ENCODE data around the gene GJB5.

Gene GJB5

DNA sequence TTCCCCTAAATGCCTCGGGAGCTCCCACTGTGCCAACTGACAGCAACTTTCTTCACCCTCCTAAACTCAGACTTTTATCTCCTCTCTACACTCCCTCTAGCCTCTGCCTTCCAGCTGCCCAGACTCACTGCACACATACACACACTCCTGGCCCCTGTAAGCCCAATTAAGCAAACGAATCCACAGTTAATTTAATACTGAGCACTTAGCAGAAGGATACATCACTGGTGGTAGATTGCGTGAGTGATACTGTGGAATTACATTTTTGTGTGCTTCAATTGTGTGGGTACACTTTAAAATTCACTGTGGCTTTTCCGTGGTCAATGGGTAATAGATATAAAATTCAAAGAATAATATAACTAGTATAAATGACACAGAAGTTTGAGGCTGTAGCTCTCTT, 33.6 kb upstream of the GJB5 start:
- H4K20me1 ChIP-seq (ENCODE audit: insufficient read depth, low read length, poor library complexity, severe bottlenecking), result no peaks in the 10 kb centered on the region
- H3K9me3 ChIP-seq (ENCODE audit: insufficient read depth, low read depth, low read length), result no peaks in the 10 kb centered on the region
- no peaks in the 10 kb centered on the region for H3K9me2 ChIP-seq (replicated peaks; ENCODE audit: low read depth, low read length)
- no peak overlapping the region for H3K4me2 ChIP-seq (ENCODE audit: low read depth, low read length, poor library complexity, severe bottlenecking)
- TF ChIP-seq, protein P1, sequence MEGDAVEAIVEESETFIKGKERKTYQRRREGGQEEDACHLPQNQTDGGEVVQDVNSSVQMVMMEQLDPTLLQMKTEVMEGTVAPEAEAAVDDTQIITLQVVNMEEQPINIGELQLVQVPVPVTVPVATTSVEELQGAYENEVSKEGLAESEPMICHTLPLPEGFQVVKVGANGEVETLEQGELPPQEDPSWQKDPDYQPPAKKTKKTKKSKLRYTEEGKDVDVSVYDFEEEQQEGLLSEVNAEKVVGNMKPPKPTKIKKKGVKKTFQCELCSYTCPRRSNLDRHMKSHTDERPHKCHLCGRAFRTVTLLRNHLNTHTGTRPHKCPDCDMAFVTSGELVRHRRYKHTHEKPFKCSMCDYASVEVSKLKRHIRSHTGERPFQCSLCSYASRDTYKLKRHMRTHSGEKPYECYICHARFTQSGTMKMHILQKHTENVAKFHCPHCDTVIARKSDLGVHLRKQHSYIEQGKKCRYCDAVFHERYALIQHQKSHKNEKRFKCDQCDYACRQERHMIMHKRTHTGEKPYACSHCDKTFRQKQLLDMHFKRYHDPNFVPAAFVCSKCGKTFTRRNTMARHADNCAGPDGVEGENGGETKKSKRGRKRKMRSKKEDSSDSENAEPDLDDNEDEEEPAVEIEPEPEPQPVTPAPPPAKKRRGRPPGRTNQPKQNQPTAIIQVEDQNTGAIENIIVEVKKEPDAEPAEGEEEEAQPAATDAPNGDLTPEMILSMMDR (conservative IDR thresholded peaks at IDR 0.05; ENCODE audit: low read length), result no peak
- no peak for TF ChIP-seq EZH2phosphoT487 (IDR thresholded peaks at IDR 0.05; ENCODE audit: borderline replicate concordance)
- H3K9ac ChIP-seq (ENCODE audit: low read depth, low read length, poor library complexity, severe bottlenecking), result no peak overlapping the region
- H3K79me2 ChIP-seq (ENCODE audit: insufficient read depth, low read length), result no peaks in the 10 kb centered on the region
- no peaks in the 10 kb centered on the region for H3K36me3 ChIP-seq (ENCODE audit: insufficient read depth, low read length)
- no peak overlapping the region for H2AFZ ChIP-seq (ENCODE audit: low read length)
- H3K27me3 ChIP-seq (ENCODE audit: insufficient read depth, low read length, poor library complexity, severe bottlenecking), result peaks cover 5% of the 10 kb centered on the region
- H3F3A ChIP-seq (ENCODE audit: low read depth), result no peaks in the 10 kb centered on the region
- no peak overlapping the region for H3K4me3 ChIP-seq (ENCODE audit: low read length, poor library complexity, severe bottlenecking)
- no peaks in the 10 kb centered on the region for H3K4me1 ChIP-seq (ENCODE audit: insufficient read depth, low read length, poor library complexity, severe bottlenecking)

DNA sequence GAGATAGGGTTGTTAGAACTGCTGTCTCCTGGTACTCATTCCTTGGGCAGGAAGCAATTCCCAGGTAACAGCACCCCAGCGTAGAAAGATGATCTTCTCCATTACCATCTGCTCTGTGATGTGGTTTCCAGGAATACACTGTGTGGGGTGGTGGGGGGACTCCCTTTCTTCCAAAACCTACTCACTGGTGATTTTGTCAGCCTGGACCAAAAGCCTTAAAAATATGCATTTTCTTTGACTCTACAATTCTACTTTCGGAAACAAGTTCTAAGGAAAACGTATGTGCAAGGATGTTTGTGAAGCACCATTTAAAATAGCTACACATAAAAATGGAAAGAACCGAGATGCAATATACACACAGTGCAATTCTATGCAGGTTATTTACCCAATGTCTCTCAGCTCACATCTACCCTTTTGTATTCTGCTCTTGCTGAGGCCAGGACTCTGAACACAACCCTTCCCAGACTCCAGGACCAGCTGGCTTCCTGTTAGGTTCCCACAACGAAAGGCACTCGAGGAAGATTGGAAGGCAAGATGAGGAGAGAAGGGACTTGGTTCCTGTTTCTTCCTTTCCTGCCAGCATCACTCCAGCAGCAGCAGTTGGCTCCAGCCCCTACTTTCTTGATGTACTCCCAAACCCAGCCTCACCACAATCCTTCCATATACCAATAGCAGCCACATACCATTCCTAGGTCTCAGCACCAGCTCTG, 33.0 kb upstream of the GJB5 start:
- no peaks in the 10 kb centered on the region for H3K36me3 ChIP-seq (ENCODE audit: insufficient read depth, low read length)

DNA sequence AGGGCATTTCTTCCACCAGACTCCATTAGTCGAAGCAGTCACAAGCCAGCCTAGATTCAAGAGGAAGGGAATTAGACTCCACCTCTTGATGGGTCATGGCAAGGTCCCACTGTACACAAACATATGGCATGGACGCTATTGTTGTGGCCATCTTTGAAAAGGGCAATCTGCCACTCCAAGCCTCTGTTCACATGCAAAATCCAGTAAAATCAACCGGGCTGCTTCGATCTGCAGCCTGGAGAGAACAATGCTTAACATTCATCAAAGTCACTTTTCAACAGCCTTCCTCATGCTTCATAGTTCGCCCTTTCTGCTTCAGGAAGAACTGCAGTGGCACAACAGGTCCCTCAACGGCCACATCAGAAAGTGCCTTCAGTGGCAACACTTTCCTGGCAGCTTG, 28.0 kb upstream of the GJB5 start:
- Histone ChIP-seq H3K27me3 (ENCODE audit: insufficient read depth, low read length, poor library complexity, severe bottlenecking) (peaks cover 5% of the 10 kb centered on the region), H3K4me1 (ENCODE audit: insufficient read depth, low read length, poor library complexity, severe bottlenecking) (no peaks in the 10 kb centered on the region), H3K9ac (ENCODE audit: low read depth, low read length, poor library complexity, severe bottlenecking) (no peak overlapping the region), H3K9me2 (replicated peaks; ENCODE audit: low read depth, low read length) (no peaks in the 10 kb centered on the region), H3K4me2 (ENCODE audit: low read depth, low read length, poor library complexity, severe bottlenecking) (no peak overlapping the region), H3F3A (ENCODE audit: low read depth) (no peaks in the 10 kb centered on the region), H3K4me3 (ENCODE audit: low read length, poor library complexity, severe bottlenecking) (no peak overlapping the region), H2AFZ (ENCODE audit: low read length) (no peak overlapping the region), H3K79me2 (ENCODE audit: insufficient read depth, low read length) (no peaks in the 10 kb centered on the region), H4K20me1 (ENCODE audit: insufficient read depth, low read length, poor library complexity, severe bottlenecking) (no peaks in the 10 kb centered on the region), H3K9me3 (ENCODE audit: insufficient read depth, low read depth, low read length) (no peaks in the 10 kb centered on the region), H3K36me3 (ENCODE audit: insufficient read depth, low read length) (no peaks in the 10 kb centered on the region)
- no peak for TF ChIP-seq EZH2phosphoT487 (IDR thresholded peaks at IDR 0.05; ENCODE audit: borderline replicate concordance)
- TF ChIP-seq, protein P1 (conservative IDR thresholded peaks at IDR 0.05; ENCODE audit: low read length), result no peak

More for the DNA sequence above, 33.0 kb upstream of the GJB5 start:
- no peak overlapping the region for H2AFZ ChIP-seq (ENCODE audit: low read length)
- H3K9me3 ChIP-seq (ENCODE audit: insufficient read depth, low read depth, low read length), result no peaks in the 10 kb centered on the region
- peaks cover 5% of the 10 kb centered on the region for H3K27me3 ChIP-seq (ENCODE audit: insufficient read depth, low read length, poor library complexity, severe bottlenecking)
- no peaks in the 10 kb centered on the region for H3K9me2 ChIP-seq (replicated peaks; ENCODE audit: low read depth, low read length)
- no peak overlapping the region for H3K4me2 ChIP-seq (ENCODE audit: low read depth, low read length, poor library complexity, severe bottlenecking)
- H3K79me2 ChIP-seq (ENCODE audit: insufficient read depth, low read length), result no peaks in the 10 kb centered on the region
- TF ChIP-seq EZH2phosphoT487 (IDR thresholded peaks at IDR 0.05; ENCODE audit: borderline replicate concordance), result no peak
- TF ChIP-seq, protein P1 (conservative IDR thresholded peaks at IDR 0.05; ENCODE audit: low read length), result no peak
- H3K4me3 ChIP-seq (ENCODE audit: low read length, poor library complexity, severe bottlenecking), result no peak overlapping the region
- no peaks in the 10 kb centered on the region for H3F3A ChIP-seq (ENCODE audit: low read depth)
- no peaks in the 10 kb centered on the region for H4K20me1 ChIP-seq (ENCODE audit: insufficient read depth, low read length, poor library complexity, severe bottlenecking)
- no peak overlapping the region for H3K9ac ChIP-seq (ENCODE audit: low read depth, low read length, poor library complexity, severe bottlenecking)
- H3K4me1 ChIP-seq (ENCODE audit: insufficient read depth, low read length, poor library complexity, severe bottlenecking), result no peaks in the 10 kb centered on the region
